HS-27A (cell line): ENCODE results near the gene CMIP.
"Not testable (repeated sequence)": the region's sequence is repeated elsewhere in the genome, so short reads cannot be mapped to it uniquely, and the experiment has no call there.

Experiments
- DNase-seq: peaks from one replicate; pipeline ENCODE4 v3.0.0-alpha.2; 2012; ENCODE audit warnings: low read depth, missing footprints

CMIP gene

GRCh38 chr16:81686391-81687130 lies 242.0 kb downstream of the CMIP start:
- DNase-seq: no peak

- DNase-seq: no peak
Measured at GRCh38 chr16:81687131-81687456, 242.5 kb downstream of the CMIP start.

GRCh38 chr16:81688182-81688581 lies 243.6 kb downstream of the CMIP start:
- no peak for DNase-seq

GRCh38 chr16:81688839-81689238 lies 244.2 kb downstream of the CMIP start:
- not testable (repeated sequence) for DNase-seq

GRCh38 chr16:81692021-81692420 lies 247.4 kb downstream of the CMIP start:
- no peak for DNase-seq

- DNase-seq: no peak
Measured at GRCh38 chr16:81692571-81692970, 248.0 kb downstream of the CMIP start.

GRCh38 chr16:81693041-81693743 lies 248.6 kb downstream of the CMIP start:
- no peak for DNase-seq

GRCh38 chr16:81693744-81694303 lies 249.2 kb downstream of the CMIP start:
- no peak for DNase-seq

- no peak for DNase-seq
Measured at GRCh38 chr16:81694494-81695280, 250.1 kb downstream of the CMIP start.

- no peak for DNase-seq
Measured at GRCh38 chr16:81695321-81696165, 250.9 kb downstream of the CMIP start.

GRCh38 chr16:81696166-81696960 lies 251.8 kb downstream of the CMIP start:
- no peak for DNase-seq

GRCh38 chr16:81696961-81697615 lies 252.5 kb downstream of the CMIP start:
- DNase-seq: no peak

GRCh38 chr16:81697616-81698309 lies 253.2 kb downstream of the CMIP start:
- DNase-seq: no peak

GRCh38 chr16:81698310-81698641 lies 253.7 kb downstream of the CMIP start:
- DNase-seq: no peak

- no peak for DNase-seq
Measured at GRCh38 chr16:81699596-81699995, 255.0 kb downstream of the CMIP start.

GRCh38 chr16:81700071-81700779 lies 255.6 kb downstream of the CMIP start:
- DNase-seq: no peak

GRCh38 chr16:81700780-81701165 lies 256.2 kb downstream of the CMIP start:
- DNase-seq: no peak

GRCh38 chr16:81701296-81701970 lies 256.8 kb downstream of the CMIP start:
- no peak for DNase-seq

GRCh38 chr16:81702506-81702905 lies 257.9 kb downstream of the CMIP start:
- DNase-seq: no peak
